CD14-positive monocyte (primary cell): Measurements from ENCODE around the gene TIPRL. TPM values are rescaled to one million over a fixed set of nuclear protein-coding genes. Genes with fewer than 3 reads are reported as not detected.

ENCODE experiments used
- DNase-seq, 3 donors: peaks; one replicate each; pipeline ENCODE4 v3.0.0-alpha.2; 2011 to 2022
- H2AFZ ChIP-seq: 2 replicates; pipeline ENCODE4 v1.6.0; 2012; ENCODE audit warnings: mild to moderate bottlenecking, low read depth, low read length, inconsistent platforms; ENCODE audit not compliant: insufficient read depth, poor library complexity, severe bottlenecking
- H3K27ac ChIP-seq, 2 donors: 1 replicate in 1 of 2; 2 replicates in 1 of 2; pipeline ENCODE4 v1.5.1; 2012 to 2013; ENCODE audit warnings: low read length in 2 of 2, control low read depth in 1 of 2, inconsistent platforms in 1 of 2, low read depth in 1 of 2, mild to moderate bottlenecking in 1 of 2
- H3K27me3 ChIP-seq, 2 donors: one replicate each; pipeline versions ENCODE4 v1.6.0 to v1.6.1; 2011 to 2013; ENCODE audit warnings: low read length in 2 of 2; ENCODE audit not compliant: control insufficient read depth in 2 of 2, insufficient read depth in 2 of 2
- H3K36me3 ChIP-seq, 2 donors: replicated peaks in 1 of 2; 1 replicate in 1 of 2; 2 replicates in 1 of 2; pipeline versions ENCODE4 v1.5.1 to v1.6.1; 2012 to 2013; ENCODE audit warnings: low read length in 2 of 2, control low read depth in 1 of 2, inconsistent platforms in 1 of 2, mild to moderate bottlenecking in 1 of 2; ENCODE audit not compliant: insufficient read depth in 2 of 2, control insufficient read depth in 1 of 2
- H3K4me1 ChIP-seq, 2 donors: 1 replicate in 1 of 2; 2 replicates in 1 of 2; pipeline versions ENCODE4 v1.5.1 to v1.6.1; 2012 to 2013; ENCODE audit warnings: low read length in 2 of 2, control low read depth in 1 of 2, inconsistent platforms in 1 of 2, mild to moderate bottlenecking in 1 of 2, moderate library complexity in 1 of 2; ENCODE audit not compliant: insufficient read depth in 2 of 2, control insufficient read depth in 1 of 2
- H3K4me2 ChIP-seq: replicated peaks from 2 replicates; pipeline ENCODE3; 2012; ENCODE audit warnings: low read length, moderate library complexity, mild to moderate bottlenecking; ENCODE audit not compliant: poor library complexity, severe bottlenecking; ENCODE audit errors: extremely low read depth
- H3K4me3 ChIP-seq, 3 experiments: fragments of 200-600 bp in 1 of 3; sonication (generic) in 1 of 3; replicated peaks in 1 of 3; 1 replicate in 2 of 3; 2 replicates in 1 of 3; pipeline ENCODE4 v1.5.1; 2011 to 2013; ENCODE audit warnings: low read length in 3 of 3, mild to moderate bottlenecking in 3 of 3, control low read depth in 2 of 3, low read depth in 2 of 3, inconsistent platforms in 1 of 3, moderate library complexity in 1 of 3
- H3K79me2 ChIP-seq: 2 replicates; pipeline ENCODE4 v1.6.0; 2012; ENCODE audit warnings: mild to moderate bottlenecking, control low read depth, inconsistent platforms, low read length, moderate library complexity; ENCODE audit not compliant: insufficient read depth
- H3K9ac ChIP-seq: 2 replicates; pipeline ENCODE4 v1.6.0; 2017; ENCODE audit warnings: low read length, mild to moderate bottlenecking; ENCODE audit not compliant: insufficient read depth, poor library complexity, severe bottlenecking
- H3K9me3 ChIP-seq, 2 donors: replicated peaks in 1 of 2; 1 replicate in 1 of 2; 2 replicates in 1 of 2; pipeline versions ENCODE4 v1.5.1 to v1.6.1; 2012 to 2013; ENCODE audit warnings: low read length in 2 of 2, control low read depth in 1 of 2; ENCODE audit not compliant: control insufficient read depth in 1 of 2, insufficient read depth in 1 of 2
- H4K20me1 ChIP-seq: 2 replicates; pipeline ENCODE4 v1.6.0; 2012; ENCODE audit warnings: mild to moderate bottlenecking, low read length, control low read depth, moderate library complexity; ENCODE audit not compliant: insufficient read depth
- H3K27ac Mint-ChIP-seq, 7 donors: one replicate each; pipeline ENCODE4 v1.8.0; 2020; ENCODE audit warnings: mild to moderate bottlenecking in 7 of 7, mixed read lengths in 7 of 7, moderate library complexity in 6 of 7, inconsistent platforms in 2 of 7
- H3K27me3 Mint-ChIP-seq, 3 donors: one replicate each; pipeline ENCODE4 v1.8.0; 2021 to 2022; ENCODE audit warnings: low read depth in 3 of 3, mild to moderate bottlenecking in 3 of 3, mixed read lengths in 3 of 3, moderate library complexity in 3 of 3, inconsistent platforms in 1 of 3
- H3K36me3 Mint-ChIP-seq, 2 donors: one replicate each; pipeline ENCODE4 v1.8.0; 2020; ENCODE audit warnings: mixed read lengths in 2 of 2, inconsistent platforms in 1 of 2, mild to moderate bottlenecking in 1 of 2
- H3K4me1 Mint-ChIP-seq: one replicate; pipeline ENCODE4 v1.8.0; 2020; ENCODE audit warnings: mild to moderate bottlenecking, mixed read lengths
- H3K4me3 Mint-ChIP-seq, 2 donors: one replicate each; pipeline ENCODE4 v1.8.0; 2020; ENCODE audit warnings: mild to moderate bottlenecking in 2 of 2, mixed read lengths in 2 of 2, moderate library complexity in 1 of 2
- H3K9me3 Mint-ChIP-seq, 7 donors: one replicate each; pipeline ENCODE4 v1.8.0; 2020 to 2022; ENCODE audit warnings: mixed read lengths in 7 of 7, mild to moderate bottlenecking in 6 of 7, moderate library complexity in 6 of 7, inconsistent platforms in 2 of 7
- WGBS: methylation state at CpG from one replicate; pipeline ENCODE4 v1.1.5; 2013; ENCODE audit warnings: missing lambda C conversion rate; ENCODE audit not compliant: insufficient coverage; 5-methylcytosine and 5-hydroxymethylcytosine counted together
- intact Hi-C, 2 donors: fragments of 100-400 bp; cut with micrococcal nuclease; formaldehyde crosslinking; loops; one replicate each; pipeline versions ENCODE4 v1.15.0 to v1.15.1; 2023
- polyA plus RNA-seq, 3 donors: library from polyadenylated mRNA; depleted of rRNA in 1 of 3; unstranded in 2 of 3; stranded (reverse) in 1 of 3; fragments of 300-500 nt in 2 of 3; fragments of >200 nt in 1 of 3; fragmentation: Illumina TruSeq in 2 of 3; gene quantifications; 1 replicate in 2 of 3; 2 replicates in 1 of 3; pipeline ENCODE4 v1.2.3, GENCODE V29; 2012 to 2021
- TF ChIP-seq, protein P1 (sequence below): fragments of 200-600 bp; IDR thresholded peaks from one replicate; pipeline ENCODE4 v1.8.0; 2022; ENCODE audit warnings: antibody characterized with exemption, mild to moderate bottlenecking

TIPRL gene
- polyA plus RNA-seq, 3 donors = 8.7 to 35.0 (median 30.2) TPM

- no peak overlapping the region for H2AFZ ChIP-seq
- DNase-seq = no peak
- no peaks in the 10 kb centered on the region for H3K27me3 ChIP-seq
- H3K4me3 ChIP-seq = no peak overlapping the region
- no peaks in the 10 kb centered on the region for H4K20me1 ChIP-seq
- no peaks in the 10 kb centered on the region for H3K36me3 Mint-ChIP-seq
- H3K27ac Mint-ChIP-seq = no peak overlapping the region
- peaks cover 0 to 7% of the 10 kb centered on the region in 2 donors for H3K9me3 ChIP-seq
- no peak overlapping the region for H3K9ac ChIP-seq
- no peak overlapping the region for H3K4me3 Mint-ChIP-seq
- no peaks in the 10 kb centered on the region for H3K36me3 ChIP-seq
- intact Hi-C loops = no loop called here
- H3K9me3 Mint-ChIP-seq = peaks cover 15 to 44% (median 27%) of the 10 kb centered on the region in 7 donors
- no peak overlapping the region for H3K27ac ChIP-seq
- TF ChIP-seq, protein P1, sequence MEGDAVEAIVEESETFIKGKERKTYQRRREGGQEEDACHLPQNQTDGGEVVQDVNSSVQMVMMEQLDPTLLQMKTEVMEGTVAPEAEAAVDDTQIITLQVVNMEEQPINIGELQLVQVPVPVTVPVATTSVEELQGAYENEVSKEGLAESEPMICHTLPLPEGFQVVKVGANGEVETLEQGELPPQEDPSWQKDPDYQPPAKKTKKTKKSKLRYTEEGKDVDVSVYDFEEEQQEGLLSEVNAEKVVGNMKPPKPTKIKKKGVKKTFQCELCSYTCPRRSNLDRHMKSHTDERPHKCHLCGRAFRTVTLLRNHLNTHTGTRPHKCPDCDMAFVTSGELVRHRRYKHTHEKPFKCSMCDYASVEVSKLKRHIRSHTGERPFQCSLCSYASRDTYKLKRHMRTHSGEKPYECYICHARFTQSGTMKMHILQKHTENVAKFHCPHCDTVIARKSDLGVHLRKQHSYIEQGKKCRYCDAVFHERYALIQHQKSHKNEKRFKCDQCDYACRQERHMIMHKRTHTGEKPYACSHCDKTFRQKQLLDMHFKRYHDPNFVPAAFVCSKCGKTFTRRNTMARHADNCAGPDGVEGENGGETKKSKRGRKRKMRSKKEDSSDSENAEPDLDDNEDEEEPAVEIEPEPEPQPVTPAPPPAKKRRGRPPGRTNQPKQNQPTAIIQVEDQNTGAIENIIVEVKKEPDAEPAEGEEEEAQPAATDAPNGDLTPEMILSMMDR = no peak
- no peaks in the 10 kb centered on the region for H3K4me1 Mint-ChIP-seq
- H3K4me1 ChIP-seq = no peaks in the 10 kb centered on the region
- peaks cover 0 to 6% (median 0%) of the 10 kb centered on the region in 3 donors for H3K27me3 Mint-ChIP-seq
- H3K4me2 ChIP-seq = no peak overlapping the region
- H3K79me2 ChIP-seq = no peaks in the 10 kb centered on the region
- WGBS = no CpG with 5 or more reads among the region's 3 CpGs
Observed at GRCh38 chr1:168210312-168210711, 31.6 kb downstream of the TIPRL start.

- no peak overlapping the region for H3K27ac Mint-ChIP-seq
- peaks cover 0 to 4% of the 10 kb centered on the region in 2 donors for H3K9me3 ChIP-seq
- no peaks in the 10 kb centered on the region for H3K36me3 Mint-ChIP-seq
- TF ChIP-seq, protein P1 = no peak
- no peak overlapping the region for H3K4me3 ChIP-seq
- no peaks in the 10 kb centered on the region for H3K4me1 Mint-ChIP-seq
- H4K20me1 ChIP-seq = no peaks in the 10 kb centered on the region
- H3K4me1 ChIP-seq = no peaks in the 10 kb centered on the region
- intact Hi-C loops = no loop called here
- no peaks in the 10 kb centered on the region for H3K36me3 ChIP-seq
- peaks cover 12 to 35% (median 23%) of the 10 kb centered on the region in 7 donors for H3K9me3 Mint-ChIP-seq
- H3K27ac ChIP-seq = no peak overlapping the region
- peaks cover 0 to 6% (median 0%) of the 10 kb centered on the region in 3 donors for H3K27me3 Mint-ChIP-seq
- DNase-seq = no peak
- no peak overlapping the region for H3K4me3 Mint-ChIP-seq
- no peaks in the 10 kb centered on the region for H3K27me3 ChIP-seq
- no peak overlapping the region for H3K9ac ChIP-seq
- H3K4me2 ChIP-seq = no peak overlapping the region
- no peak overlapping the region for H2AFZ ChIP-seq
- 80% methylated on average over 1 of the region's 2 CpGs for WGBS
- no peaks in the 10 kb centered on the region for H3K79me2 ChIP-seq
Observed at GRCh38 chr1:168213349-168213748, 34.6 kb downstream of the TIPRL start.
